Measurements from ENCODE around the gene FOXN1.
"Not testable (repeated sequence)": the region's sequence is repeated elsewhere in the genome, so short reads cannot be mapped to it uniquely, and the experiment has no call there.

FOXN1 gene, protein sequence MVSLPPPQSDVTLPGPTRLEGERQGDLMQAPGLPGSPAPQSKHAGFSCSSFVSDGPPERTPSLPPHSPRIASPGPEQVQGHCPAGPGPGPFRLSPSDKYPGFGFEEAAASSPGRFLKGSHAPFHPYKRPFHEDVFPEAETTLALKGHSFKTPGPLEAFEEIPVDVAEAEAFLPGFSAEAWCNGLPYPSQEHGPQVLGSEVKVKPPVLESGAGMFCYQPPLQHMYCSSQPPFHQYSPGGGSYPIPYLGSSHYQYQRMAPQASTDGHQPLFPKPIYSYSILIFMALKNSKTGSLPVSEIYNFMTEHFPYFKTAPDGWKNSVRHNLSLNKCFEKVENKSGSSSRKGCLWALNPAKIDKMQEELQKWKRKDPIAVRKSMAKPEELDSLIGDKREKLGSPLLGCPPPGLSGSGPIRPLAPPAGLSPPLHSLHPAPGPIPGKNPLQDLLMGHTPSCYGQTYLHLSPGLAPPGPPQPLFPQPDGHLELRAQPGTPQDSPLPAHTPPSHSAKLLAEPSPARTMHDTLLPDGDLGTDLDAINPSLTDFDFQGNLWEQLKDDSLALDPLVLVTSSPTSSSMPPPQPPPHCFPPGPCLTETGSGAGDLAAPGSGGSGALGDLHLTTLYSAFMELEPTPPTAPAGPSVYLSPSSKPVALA

GRCh38 chr17:28505986-28506665, at the start of gene FOXN1:
FOXN1 (plus strand) TSS chr17:28506348; CDS start chr17:28523970, 17,622 bp downstream.
- DNase-seq (ENCODE audit: low read depth), result no peak

DNA sequence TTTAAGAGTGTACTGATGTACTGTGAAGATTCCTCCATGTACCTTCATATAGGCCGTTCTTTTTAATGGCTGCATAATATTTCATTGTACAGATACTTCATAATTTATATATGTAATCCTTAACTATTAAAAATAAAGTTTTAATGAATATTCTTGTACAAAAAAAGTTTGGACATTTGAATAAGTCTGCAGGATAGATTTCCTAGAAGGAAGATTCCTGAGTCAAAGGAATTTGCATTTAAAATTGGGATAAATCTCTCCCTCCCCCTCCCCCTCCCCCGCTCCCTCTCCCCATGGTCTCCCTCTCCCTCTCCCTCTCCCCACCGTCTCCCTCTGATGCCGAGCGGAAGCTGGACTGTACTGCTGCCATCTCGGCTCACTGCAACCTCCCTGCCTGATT, 48.3 kb upstream of the FOXN1 start:
- no peak for DNase-seq (ENCODE audit: low read depth)

- not testable (repeated sequence) for DNase-seq (ENCODE audit: low read depth)
Measured at GRCh38 chr17:28458881-28459280, 47.3 kb upstream of the FOXN1 start.

- DNase-seq (ENCODE audit: low read depth), result no peak
Measured at GRCh38 chr17:28460901-28461300, 45.2 kb upstream of the FOXN1 start.

DNA sequence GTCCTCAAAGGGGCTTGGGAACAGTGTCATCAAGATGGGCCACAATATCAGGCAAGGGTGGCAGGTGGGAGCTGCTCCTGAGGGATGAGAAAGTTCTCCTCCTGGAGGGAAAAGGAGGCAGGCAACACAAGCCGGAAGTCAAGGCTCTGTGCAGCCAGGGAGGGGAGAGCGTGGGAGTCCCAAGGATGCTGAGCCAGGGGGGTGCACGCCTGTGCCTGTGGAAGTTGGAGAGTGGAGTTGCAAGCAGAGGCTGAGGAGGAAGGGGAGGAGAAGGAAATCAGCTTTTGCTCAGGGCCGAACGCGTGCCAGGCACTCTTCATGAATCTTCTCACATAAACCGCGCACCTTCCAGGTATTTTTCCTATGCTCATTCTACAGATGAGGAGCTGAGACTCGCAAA, 40.1 kb upstream of the FOXN1 start:
- no peak for DNase-seq (ENCODE audit: low read depth)

- DNase-seq (ENCODE audit: low read depth), result peak; percentile 33
Measured at GRCh38 chr17:28466521-28467048, 39.6 kb upstream of the FOXN1 start.

DNA sequence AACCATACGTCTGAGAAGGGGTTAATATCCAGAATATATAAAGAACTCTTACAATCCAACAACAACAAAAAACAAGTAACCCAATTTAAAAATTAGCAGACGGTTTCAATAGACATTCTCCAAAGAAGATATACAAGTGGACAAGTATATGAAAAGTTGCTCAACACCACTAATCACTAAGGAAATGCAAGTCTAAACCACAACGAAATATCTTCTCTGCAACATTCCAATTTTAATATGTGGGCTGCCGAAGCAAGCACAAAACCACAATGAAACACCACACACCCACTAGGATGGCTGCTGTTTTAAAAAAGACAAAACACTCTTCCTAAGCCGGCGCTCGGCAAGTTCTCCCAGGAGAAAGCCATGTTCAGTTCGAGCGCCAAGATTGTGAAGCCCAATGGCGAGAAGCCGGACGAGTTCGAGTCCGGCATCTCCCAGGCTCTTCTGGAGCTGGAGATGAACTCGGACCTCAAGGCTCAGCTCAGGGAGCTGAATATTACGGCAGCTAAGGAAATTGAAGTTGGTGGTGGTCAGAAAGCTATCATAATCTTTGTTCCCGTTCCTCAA, 38.6 kb upstream of the FOXN1 start:
- peak; percentile 92 for DNase-seq (ENCODE audit: low read depth)

DNA sequence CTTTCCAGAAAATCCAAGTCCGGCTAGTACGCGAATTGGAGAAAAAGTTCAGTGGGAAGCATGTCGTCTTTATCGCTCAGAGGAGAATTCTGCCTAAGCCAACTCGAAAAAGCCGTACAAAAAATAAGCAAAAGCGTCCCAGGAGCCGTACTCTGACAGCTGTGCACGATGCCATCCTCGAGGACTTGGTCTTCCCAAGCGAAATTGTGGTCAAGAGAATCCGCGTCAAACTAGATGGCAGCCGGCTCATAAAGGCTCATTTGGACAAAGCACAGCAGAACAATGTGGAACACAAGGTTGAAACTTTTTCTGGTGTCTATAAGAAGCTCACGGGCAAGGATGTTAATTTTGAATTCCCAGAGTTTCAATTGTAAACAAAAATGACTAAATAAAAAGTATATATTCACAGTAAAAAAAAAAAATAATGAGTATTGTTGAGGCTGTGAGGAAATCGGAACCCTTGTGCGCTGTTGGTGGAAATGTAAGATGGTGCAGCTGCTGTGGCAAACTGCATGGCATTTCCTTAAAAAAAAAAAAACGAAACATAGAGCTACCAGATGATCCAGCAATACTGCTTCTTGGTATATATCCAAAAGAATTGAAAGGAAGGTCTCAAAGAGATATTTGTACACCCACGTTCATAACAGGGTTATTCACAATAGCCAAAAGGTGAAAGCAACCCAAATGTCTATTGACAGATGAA, 38.0 kb upstream of the FOXN1 start:
- not testable (repeated sequence) for DNase-seq (ENCODE audit: low read depth)

DNA sequence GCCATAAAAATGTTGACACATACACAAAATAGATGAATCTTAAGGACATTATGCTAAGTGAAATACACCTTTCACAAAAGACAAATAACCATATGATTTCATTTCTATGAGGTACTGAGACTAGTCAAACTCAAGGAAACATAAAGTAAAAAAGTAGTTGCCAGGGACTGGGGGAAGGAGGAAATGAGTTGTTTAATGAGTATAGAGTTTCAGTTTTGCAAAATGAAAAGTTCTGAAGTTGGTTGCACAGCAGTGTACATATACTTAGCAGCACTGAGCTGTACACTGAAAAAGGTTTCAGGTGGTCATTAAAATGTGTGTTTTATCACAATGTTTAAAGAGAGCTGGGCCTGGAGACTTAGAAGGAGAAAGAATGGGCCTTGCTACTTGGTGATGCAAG, 37.4 kb upstream of the FOXN1 start:
- no peak for DNase-seq (ENCODE audit: low read depth)

DNA sequence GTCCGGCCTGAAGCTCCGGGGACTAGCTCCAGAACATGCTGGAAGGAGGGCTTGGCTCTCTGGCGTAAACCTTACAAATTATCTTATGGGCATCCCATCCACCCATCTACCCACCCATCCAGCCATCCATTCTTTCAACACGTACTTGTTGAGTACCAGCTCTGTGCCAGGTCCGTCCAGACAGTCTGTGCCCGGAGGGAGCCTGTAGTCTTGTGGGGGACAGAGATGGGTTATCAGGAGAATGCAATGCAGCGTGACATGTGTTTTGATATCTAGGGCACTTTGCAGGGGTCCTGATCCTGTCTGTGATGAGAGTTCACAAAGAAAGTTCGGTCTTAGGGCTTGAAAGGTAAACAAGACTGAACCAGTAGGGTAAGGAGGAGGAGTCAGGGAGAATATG, 36.8 kb upstream of the FOXN1 start:
- no peak for DNase-seq (ENCODE audit: low read depth)

GRCh38 chr17:28470266-28470913, 35.8 kb upstream of the FOXN1 start:
- no peak for DNase-seq (ENCODE audit: low read depth)

- DNase-seq (ENCODE audit: low read depth), result no peak
Measured at GRCh38 chr17:28470914-28471366, 35.2 kb upstream of the FOXN1 start.

DNA sequence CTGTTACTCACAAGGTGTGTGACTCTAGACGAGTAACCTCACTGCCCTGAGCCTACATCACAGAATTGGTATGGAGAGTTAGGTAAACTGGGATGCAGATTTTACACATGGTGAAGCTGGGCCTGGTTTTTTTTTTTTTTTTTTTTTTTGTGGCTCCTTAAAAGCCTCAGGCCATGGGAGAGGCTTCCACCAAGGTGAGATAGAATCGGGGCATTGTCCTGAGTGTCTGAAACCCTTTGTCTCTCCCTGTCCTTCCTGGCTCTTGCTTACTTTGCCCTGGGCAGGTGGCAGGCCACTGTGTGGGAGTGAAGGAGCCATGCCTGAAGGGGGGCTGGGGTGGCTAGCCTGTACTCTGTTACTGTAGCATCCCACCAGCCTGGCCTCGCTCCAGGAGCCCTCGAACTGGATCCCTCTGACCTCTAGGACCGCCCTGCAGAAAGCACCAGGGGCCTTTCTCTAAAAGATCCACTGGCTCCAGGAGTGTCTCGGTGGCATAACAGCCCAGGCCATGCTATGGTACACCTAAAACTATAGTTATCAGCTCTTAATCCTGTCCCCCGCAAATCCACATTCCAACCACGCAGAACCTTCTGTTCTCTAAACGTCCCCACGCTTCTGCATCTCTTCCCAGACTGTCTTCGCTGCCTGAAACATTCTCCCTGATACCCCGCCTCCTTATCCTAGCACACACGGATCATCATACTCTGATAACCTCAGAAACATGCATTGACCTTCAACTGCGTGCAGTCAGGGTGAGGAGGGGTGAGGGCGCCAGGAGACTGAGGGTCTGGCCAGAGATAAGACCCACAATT, 34.4 kb upstream of the FOXN1 start:
- DNase-seq (ENCODE audit: low read depth), result no peak

GRCh38 chr17:28472871-28473497, 33.2 kb upstream of the FOXN1 start:
- DNase-seq (ENCODE audit: low read depth), result no peak

DNA sequence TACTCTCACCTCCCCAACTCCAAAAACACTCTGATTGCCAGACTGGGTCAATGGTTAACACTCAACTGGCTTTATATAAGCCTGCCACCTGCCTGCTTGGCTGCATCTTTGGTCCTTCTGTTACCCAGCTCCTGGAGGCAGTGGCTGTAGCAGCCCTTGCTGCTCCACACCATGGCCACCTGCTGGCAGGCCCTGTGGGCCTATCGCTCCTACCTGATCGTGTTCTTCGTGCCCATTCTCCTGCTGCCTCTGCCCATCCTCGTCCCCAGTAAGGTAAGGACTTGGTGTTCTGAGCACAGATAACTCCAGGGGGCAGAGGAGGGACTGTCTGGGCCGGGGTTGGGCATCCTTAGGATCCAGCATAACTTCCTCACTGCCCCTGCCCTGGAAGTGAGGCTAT, 32.6 kb upstream of the FOXN1 start, which contains the start of gene SLC13A2:
Gene SLC13A2, plus strand, starts transcription at position 103 of the 400 bp plus-strand sequence. Its CDS starts 69 bp downstream, at position 172.
- no peak for DNase-seq (ENCODE audit: low read depth)

DNA sequence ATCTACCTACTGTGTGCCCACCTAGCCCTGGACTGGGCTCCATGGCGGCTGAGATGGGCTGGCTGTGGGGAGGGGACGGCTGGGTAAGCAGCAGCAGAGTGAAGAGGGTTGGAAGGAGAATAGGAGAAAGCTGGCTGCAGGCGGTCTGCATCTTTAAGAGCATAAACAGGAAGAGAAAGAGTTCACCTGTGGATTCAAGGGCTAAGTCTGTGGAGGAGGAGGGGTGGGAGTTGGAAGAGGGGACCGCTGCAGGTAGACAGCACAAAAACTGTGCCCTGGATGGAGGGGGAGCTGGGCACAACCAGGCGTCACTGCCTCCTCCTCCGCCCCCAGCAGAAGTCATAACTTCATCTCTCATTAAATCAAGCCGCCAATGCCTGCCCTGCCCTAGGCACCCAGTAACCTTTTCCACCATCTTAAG, 32.0 kb upstream of the FOXN1 start:
- no peak for DNase-seq (ENCODE audit: low read depth)

GRCh38 chr17:28475151-28475900, 30.8 kb upstream of the FOXN1 start:
- peak; percentile 61 for DNase-seq (ENCODE audit: low read depth)

GRCh38 chr17:28476076-28476865, 29.9 kb upstream of the FOXN1 start:
- DNase-seq (ENCODE audit: low read depth), result no peak

Data from iris pigment epithelial cell (primary cell).